HepG2 (cell line): ENCODE data around the gene PIP5KL1. TPM values are rescaled to one million over a fixed set of nuclear protein-coding genes. Genes with fewer than 3 reads are reported as not detected.

ENCODE experiments used
- HMG20A ChIP-seq: IDR thresholded peaks from 2 replicates; pipeline ENCODE4 v1.6.1; 2016; ENCODE audit warnings: borderline replicate concordance
- IRX3 ChIP-seq: sonication (generic); formaldehyde crosslinking; IDR thresholded peaks from 2 replicates; pipeline ENCODE4 v1.8.1; 2023; ENCODE audit warnings: mild to moderate bottlenecking, low read depth, missing genetic modification reagents, borderline replicate concordance
- MAZ ChIP-seq, 2 experiments: sonication (generic) in 1 of 2; formaldehyde crosslinking in 1 of 2; IDR thresholded peaks; 2 replicates each; pipeline versions ENCODE4 v1.5.0 to v1.6.1; 2012 to 2020; ENCODE audit warnings: low read depth in 2 of 2, mild to moderate bottlenecking in 2 of 2, borderline replicate concordance in 1 of 2, improper control_type of control experiment in 1 of 2, low read length in 1 of 2, missing genetic modification reagents in 1 of 2, moderate library complexity in 1 of 2
- MXI1 ChIP-seq: IDR thresholded peaks from 3 replicates; pipeline ENCODE4 v1.6.1; 2012; ENCODE audit warnings: low read depth, low read length, inconsistent platforms, borderline replicate concordance
- PCBP1 ChIP-seq: fragments of 200-400 bp; formaldehyde crosslinking; IDR thresholded peaks from 2 replicates; pipeline ENCODE4 v1.6.1; 2017; ENCODE audit warnings: mild to moderate bottlenecking, low read depth, low read length, borderline replicate concordance
- RBM22 ChIP-seq: fragments of 200-400 bp; formaldehyde crosslinking; optimal IDR thresholded peaks from 2 replicates; pipeline ENCODE3; 2017; ENCODE audit warnings: mild to moderate bottlenecking, low read length, moderate library complexity
- SAP130 ChIP-seq: IDR thresholded peaks from 2 replicates; pipeline ENCODE4 v1.6.1; 2016; ENCODE audit warnings: low read depth
- SP4 ChIP-seq: sonication (generic); formaldehyde crosslinking; IDR thresholded peaks from 2 replicates; pipeline ENCODE4 v1.8.1; 2023; ENCODE audit warnings: mild to moderate bottlenecking, missing genetic modification reagents
- TBX2 ChIP-seq: sonication (generic); formaldehyde crosslinking; IDR thresholded peaks from 2 replicates; pipeline ENCODE4 v1.5.0; 2020; ENCODE audit warnings: missing genetic modification reagents, mild to moderate bottlenecking, borderline replicate concordance
- ZBTB7B ChIP-seq: sonication (generic); formaldehyde crosslinking; IDR thresholded peaks from 2 replicates; pipeline ENCODE4 v1.4.0; 2020; ENCODE audit warnings: missing genetic modification reagents
- ZNF567 ChIP-seq: sonication (generic); formaldehyde crosslinking; IDR thresholded peaks from 2 replicates; pipeline ENCODE4 v1.8.1; 2023; ENCODE audit warnings: mild to moderate bottlenecking, missing genetic modification reagents, borderline replicate concordance
- ZNF572 ChIP-seq: sonication (generic); formaldehyde crosslinking; IDR thresholded peaks from 2 replicates; pipeline ENCODE4 v1.5.1; 2020; ENCODE audit warnings: mild to moderate bottlenecking, missing genetic modification reagents
- ZNF782 ChIP-seq: sonication (generic); formaldehyde crosslinking; IDR thresholded peaks from 2 replicates; pipeline ENCODE4 v1.4.0; 2020; ENCODE audit warnings: missing genetic modification reagents, mild to moderate bottlenecking, borderline replicate concordance
- polyA plus RNA-seq, 8 experiments: library from polyadenylated mRNA; depleted of rRNA in 3 of 8; stranded (reverse) in 7 of 8; unstranded in 1 of 8; fragments of >200 nt; fragmentation: Illumina TruSeq in 4 of 8; extraction: Trizol in 4 of 8; gene quantifications; 2 replicates each; pipeline versions ENCODE4 v1.2.1 to v1.2.3, GENCODE V29; 2011 to 2016; ENCODE audit warnings: low read depth in 4 of 8, missing spikeins in 1 of 8, mixed read lengths in 1 of 8; ENCODE audit not compliant: insufficient read depth in 1 of 8
- total RNA-seq, 5 experiments: library from RNA; depleted of rRNA; stranded (reverse); fragments of >200 nt; fragmentation: Illumina TruSeq; extraction: Trizol; gene quantifications; 2 replicates each; pipeline ENCODE4 v1.2.3, GENCODE V29; 2016; ENCODE audit warnings: low read depth in 1 of 5
- TF ChIP-seq, protein P1 (sequence below): sonication (generic); formaldehyde crosslinking; conservative IDR thresholded peaks from 2 replicates; pipeline ENCODE4 v1.8.0; 2022; ENCODE audit warnings: mild to moderate bottlenecking, moderate library complexity, missing genetic modification reagents
- TF ChIP-seq, protein P2 (sequence below): sonication (generic); formaldehyde crosslinking; IDR thresholded peaks from 2 replicates; pipeline ENCODE4 v1.4.0; 2020; ENCODE audit warnings: mild to moderate bottlenecking, missing genetic modification reagents
- TF ChIP-seq, protein P3 (sequence below): sonication (generic); formaldehyde crosslinking; IDR thresholded peaks from 2 replicates; pipeline ENCODE4 v1.4.0; 2020; ENCODE audit warnings: missing genetic modification reagents
- TF ChIP-seq, protein P4 (sequence below): sonication (generic); formaldehyde crosslinking; IDR thresholded peaks from 2 replicates; pipeline ENCODE4 v1.4.0; 2020; ENCODE audit warnings: missing genetic modification reagents
- TF ChIP-seq, protein P5 (sequence below): sonication (generic); formaldehyde crosslinking; IDR thresholded peaks from 2 replicates; pipeline ENCODE4 v1.8.0; 2022; ENCODE audit warnings: mild to moderate bottlenecking, missing genetic modification reagents

The PIP5KL1 gene
- total and polyA plus RNA-seq, 2 of the 13 experiments (the other 11 are each of a cell fraction or from before 2014, with no cell fraction given) = 0.20 to 0.49 TPM

DNA sequence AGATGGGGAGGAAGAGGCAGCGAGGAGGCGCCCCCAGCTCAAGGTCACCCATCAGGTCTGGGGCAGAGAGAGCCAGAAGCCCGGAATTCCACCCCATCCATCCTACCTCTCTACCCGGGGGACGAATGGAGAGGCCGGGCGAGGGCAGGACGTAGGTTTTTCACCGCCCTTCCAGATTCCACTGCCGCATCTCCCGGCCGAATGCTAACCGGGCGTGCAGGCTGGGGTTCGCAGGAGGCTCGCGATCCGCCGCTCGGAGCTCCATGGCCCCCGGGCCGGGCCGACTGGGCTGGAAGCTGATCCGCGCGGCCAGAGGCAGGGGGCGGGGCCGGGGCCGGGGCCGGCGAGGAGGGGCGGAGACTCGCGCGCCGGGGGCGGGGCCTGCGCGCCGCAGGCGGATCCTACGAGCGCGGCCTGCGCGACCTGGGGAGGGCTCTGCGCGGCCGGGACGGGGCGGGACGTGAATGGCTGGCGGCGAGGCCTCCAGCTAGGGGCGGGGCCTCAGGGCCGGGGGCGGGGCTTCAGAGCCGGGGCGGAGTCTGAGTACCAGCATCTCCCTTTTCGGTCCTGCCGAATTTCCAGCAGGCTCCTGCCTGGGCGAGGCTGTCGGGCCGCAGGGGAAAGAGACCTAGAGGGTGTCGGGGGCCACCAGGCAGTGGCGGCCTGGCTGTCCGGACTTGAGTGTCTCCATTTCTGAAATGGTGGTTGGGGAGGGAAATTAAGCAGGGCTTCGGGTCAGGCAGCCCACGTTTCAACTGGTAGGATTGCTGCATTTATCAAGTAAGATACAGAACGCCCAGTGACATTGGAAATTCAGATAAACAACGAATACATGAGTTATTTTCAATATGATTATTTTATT lies 13.6 kb downstream of the PIP5KL1 start, which contains the start of gene ST6GALNAC4 (continued):
- TF ChIP-seq ZBTB7B (CRISPR knock-in tag) = no peak
- TF ChIP-seq MXI1 = no peak; the same call in 2 of the 3 replicates
- TF ChIP-seq TBX2 (CRISPR knock-in tag) = peak; percentile 14; the same call in 1 of the 2 replicates
- TF ChIP-seq RBM22 = no peak
- TF ChIP-seq, protein P1, sequence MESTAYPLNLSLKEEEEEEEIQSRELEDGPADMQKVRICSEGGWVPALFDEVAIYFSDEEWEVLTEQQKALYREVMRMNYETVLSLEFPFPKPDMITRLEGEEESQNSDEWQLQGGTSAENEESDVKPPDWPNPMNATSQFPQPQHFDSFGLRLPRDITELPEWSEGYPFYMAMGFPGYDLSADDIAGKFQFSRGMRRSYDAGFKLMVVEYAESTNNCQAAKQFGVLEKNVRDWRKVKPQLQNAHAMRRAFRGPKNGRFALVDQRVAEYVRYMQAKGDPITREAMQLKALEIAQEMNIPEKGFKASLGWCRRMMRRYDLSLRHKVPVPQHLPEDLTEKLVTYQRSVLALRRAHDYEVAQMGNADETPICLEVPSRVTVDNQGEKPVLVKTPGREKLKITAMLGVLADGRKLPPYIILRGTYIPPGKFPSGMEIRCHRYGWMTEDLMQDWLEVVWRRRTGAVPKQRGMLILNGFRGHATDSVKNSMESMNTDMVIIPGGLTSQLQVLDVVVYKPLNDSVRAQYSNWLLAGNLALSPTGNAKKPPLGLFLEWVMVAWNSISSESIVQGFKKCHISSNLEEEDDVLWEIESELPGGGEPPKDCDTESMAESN (CRISPR knock-in tag) = no peak
- TF ChIP-seq, protein P2, sequence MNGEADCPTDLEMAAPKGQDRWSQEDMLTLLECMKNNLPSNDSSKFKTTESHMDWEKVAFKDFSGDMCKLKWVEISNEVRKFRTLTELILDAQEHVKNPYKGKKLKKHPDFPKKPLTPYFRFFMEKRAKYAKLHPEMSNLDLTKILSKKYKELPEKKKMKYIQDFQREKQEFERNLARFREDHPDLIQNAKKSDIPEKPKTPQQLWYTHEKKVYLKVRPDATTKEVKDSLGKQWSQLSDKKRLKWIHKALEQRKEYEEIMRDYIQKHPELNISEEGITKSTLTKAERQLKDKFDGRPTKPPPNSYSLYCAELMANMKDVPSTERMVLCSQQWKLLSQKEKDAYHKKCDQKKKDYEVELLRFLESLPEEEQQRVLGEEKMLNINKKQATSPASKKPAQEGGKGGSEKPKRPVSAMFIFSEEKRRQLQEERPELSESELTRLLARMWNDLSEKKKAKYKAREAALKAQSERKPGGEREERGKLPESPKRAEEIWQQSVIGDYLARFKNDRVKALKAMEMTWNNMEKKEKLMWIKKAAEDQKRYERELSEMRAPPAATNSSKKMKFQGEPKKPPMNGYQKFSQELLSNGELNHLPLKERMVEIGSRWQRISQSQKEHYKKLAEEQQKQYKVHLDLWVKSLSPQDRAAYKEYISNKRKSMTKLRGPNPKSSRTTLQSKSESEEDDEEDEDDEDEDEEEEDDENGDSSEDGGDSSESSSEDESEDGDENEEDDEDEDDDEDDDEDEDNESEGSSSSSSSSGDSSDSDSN (CRISPR knock-in tag) = peak; percentile 75
- no peak for TF ChIP-seq PCBP1
- TF ChIP-seq, protein P3, sequence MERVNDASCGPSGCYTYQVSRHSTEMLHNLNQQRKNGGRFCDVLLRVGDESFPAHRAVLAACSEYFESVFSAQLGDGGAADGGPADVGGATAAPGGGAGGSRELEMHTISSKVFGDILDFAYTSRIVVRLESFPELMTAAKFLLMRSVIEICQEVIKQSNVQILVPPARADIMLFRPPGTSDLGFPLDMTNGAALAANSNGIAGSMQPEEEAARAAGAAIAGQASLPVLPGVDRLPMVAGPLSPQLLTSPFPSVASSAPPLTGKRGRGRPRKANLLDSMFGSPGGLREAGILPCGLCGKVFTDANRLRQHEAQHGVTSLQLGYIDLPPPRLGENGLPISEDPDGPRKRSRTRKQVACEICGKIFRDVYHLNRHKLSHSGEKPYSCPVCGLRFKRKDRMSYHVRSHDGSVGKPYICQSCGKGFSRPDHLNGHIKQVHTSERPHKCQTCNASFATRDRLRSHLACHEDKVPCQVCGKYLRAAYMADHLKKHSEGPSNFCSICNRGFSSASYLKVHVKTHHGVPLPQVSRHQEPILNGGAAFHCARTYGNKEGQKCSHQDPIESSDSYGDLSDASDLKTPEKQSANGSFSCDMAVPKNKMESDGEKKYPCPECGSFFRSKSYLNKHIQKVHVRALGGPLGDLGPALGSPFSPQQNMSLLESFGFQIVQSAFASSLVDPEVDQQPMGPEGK (CRISPR knock-in tag) = peak; percentile 46; the same call in 1 of the 2 replicates
- no peak for TF ChIP-seq ZNF567
- peak; percentile 67 for TF ChIP-seq SAP130
- TF ChIP-seq, protein P4, sequence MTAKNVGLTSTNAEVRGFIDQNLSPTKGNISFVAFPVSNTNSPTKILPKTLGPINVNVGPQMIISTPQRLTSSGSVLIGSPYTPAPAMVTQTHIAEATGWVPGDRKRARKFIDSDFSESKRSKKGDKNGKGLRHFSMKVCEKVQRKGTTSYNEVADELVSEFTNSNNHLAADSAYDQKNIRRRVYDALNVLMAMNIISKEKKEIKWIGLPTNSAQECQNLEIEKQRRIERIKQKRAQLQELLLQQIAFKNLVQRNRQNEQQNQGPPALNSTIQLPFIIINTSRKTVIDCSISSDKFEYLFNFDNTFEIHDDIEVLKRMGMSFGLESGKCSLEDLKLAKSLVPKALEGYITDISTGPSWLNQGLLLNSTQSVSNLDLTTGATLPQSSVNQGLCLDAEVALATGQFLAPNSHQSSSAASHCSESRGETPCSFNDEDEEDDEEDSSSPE = no peak
- TF ChIP-seq ZNF572 = no peak
- TF ChIP-seq IRX3 (CRISPR knock-in tag) = no peak
- TF ChIP-seq, protein P5, sequence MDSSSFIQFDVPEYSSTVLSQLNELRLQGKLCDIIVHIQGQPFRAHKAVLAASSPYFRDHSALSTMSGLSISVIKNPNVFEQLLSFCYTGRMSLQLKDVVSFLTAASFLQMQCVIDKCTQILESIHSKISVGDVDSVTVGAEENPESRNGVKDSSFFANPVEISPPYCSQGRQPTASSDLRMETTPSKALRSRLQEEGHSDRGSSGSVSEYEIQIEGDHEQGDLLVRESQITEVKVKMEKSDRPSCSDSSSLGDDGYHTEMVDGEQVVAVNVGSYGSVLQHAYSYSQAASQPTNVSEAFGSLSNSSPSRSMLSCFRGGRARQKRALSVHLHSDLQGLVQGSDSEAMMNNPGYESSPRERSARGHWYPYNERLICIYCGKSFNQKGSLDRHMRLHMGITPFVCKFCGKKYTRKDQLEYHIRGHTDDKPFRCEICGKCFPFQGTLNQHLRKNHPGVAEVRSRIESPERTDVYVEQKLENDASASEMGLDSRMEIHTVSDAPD (CRISPR knock-in tag) = no peak
- TF ChIP-seq HMG20A = no peak
- peak; percentile 81 for TF ChIP-seq SP4 (CRISPR knock-in tag)
- TF ChIP-seq MAZ (IDR thresholded peaks at IDR 0.05; ENCODE audit: borderline replicate concordance, low read depth, low read length) = no peak
- peak; percentile 67; the same call in 1 of the 2 replicates for TF ChIP-seq MAZ (CRISPR knock-in tag; IDR thresholded peaks at IDR 0.05; ENCODE audit: low read depth)
- TF ChIP-seq ZNF782 (CRISPR knock-in tag) = 0 out of 2 replicates have a peak, but pooled peaks have one; percentile 24
